KOPT-K1 (cell line): ENCODE results near the gene MCMBP.
"Not testable (repeated sequence)": the region's sequence is repeated elsewhere in the genome, so short reads cannot be mapped to it uniquely, and the experiment has no call there.

ENCODE experiments used
- H3K27ac ChIP-seq: fragments of 200-600 bp; sonication (generic); 2 replicates; pipeline ENCODE4 v1.5.1; 2016; ENCODE audit warnings: antibody characterized with exemption, mild to moderate bottlenecking, low read depth, low read length; ENCODE audit not compliant: poor library complexity, severe bottlenecking
- H3K36me3 ChIP-seq: fragments of 200-600 bp; sonication (generic); 2 replicates; pipeline ENCODE4 v1.5.1; 2017; ENCODE audit warnings: antibody characterized with exemption, mild to moderate bottlenecking, low read length, moderate library complexity; ENCODE audit not compliant: insufficient read depth
- H3K9me3 ChIP-seq: fragments of 200-600 bp; sonication (generic); 2 replicates; pipeline ENCODE4 v1.5.1; 2017; ENCODE audit warnings: antibody characterized with exemption, low read length, mild to moderate bottlenecking; ENCODE audit not compliant: insufficient read depth, poor library complexity, severe bottlenecking

Gene MCMBP

GRCh38 chr10:119801176-119801575 lies 71.5 kb downstream of the MCMBP start:
- Histone ChIP-seq H3K9me3 (no peaks in the 10 kb centered on the region), H3K27ac (no peak overlapping the region), H3K36me3 (peaks cover 19% of the 10 kb centered on the region; the same call in 1 of the 2 replicates)

GRCh38 chr10:119796039-119796438 lies 76.6 kb downstream of the MCMBP start:
- H3K9me3 ChIP-seq, result no peaks in the 10 kb centered on the region
- H3K36me3 ChIP-seq, result 0 out of 2 replicates have a peak, but pooled peaks cover 4% of the 10 kb centered on the region
- H3K27ac ChIP-seq, result no peak overlapping the region

DNA sequence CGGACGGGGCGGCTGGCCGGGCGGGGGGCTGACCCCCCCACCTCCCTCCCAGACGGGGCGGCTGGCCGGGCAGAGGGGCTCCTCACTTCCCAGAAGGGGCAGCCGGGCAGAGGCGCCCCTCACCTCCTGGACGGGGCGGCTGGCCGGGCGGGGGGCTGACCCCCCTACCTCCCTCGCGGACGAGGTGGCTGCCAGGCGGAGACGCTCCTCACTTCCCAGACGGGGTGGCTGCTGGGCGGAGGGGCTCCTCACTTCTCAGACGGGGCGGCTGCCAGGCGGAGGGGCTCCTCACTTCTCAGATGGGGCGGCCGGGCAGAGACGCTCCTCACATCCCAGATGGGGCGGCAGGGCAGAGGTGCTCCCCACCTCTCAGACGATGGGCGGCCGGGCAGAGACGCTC lies 77.5 kb downstream of the MCMBP start:
- H3K27ac ChIP-seq, H3K9me3 ChIP-seq, H3K36me3 ChIP-seq: not testable (repeated sequence)

- Histone ChIP-seq H3K36me3 (no peaks in the 10 kb centered on the region), H3K27ac (no peak overlapping the region), H3K9me3 (no peaks in the 10 kb centered on the region)
Observed at GRCh38 chr10:119786117-119786769, 86.4 kb downstream of the MCMBP start.

DNA sequence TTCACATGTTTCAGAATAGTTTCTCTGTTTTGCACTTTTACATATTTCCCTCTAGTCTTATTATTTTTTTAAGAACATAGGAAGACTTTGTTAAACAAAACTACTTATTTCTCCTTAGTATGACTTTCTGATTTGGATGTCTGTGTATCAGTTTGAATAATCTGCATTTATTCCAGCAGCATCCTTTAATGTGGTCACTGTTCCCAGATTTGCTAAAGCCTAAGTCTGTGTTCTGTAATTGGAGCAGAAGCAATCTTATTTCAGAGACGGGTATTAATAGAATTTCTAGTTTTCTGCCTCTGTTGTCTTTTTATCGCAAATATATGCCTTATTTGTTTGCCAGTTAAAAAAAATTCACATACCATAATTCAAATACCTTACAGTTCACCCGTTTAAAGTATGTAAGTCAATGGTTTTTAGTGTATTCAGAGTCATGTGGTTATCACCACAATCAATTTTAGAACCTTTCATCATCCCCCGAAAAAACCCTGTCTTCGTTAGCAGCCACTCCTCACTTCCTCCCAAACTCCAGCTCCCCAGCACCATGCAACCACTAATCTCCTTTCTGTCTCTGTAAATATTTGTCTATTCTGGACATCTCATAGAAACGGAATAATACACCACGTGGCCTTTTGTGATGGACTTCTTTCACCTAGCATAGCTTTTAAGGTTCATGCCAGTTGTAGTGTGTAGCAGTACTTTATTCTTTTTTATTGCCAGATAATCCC lies 88.1 kb downstream of the MCMBP start:
- Histone ChIP-seq H3K9me3 (no peaks in the 10 kb centered on the region), H3K36me3 (no peaks in the 10 kb centered on the region), H3K27ac (no peak overlapping the region)

DNA sequence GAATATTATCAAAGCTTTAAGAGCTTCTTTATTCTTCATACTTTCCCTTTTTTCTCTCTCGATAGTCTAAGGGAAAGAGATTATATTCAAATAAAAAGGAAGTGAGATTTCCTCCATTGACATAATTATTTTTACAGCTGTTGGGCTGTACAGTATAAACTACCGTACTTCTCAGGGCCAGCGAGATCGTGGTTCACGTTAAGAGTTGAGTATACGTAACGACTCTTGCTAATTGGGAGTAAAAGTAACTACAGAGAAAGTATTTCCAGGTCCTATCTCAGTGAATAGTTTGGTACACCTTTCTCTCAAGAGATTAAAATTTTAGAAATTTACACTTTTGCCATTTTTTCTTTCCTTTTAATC lies 89.0 kb downstream of the MCMBP start:
- Histone ChIP-seq H3K27ac (no peak overlapping the region), H3K36me3 (no peaks in the 10 kb centered on the region), H3K9me3 (no peaks in the 10 kb centered on the region)

GRCh38 chr10:119782981-119783664 lies 89.5 kb downstream of the MCMBP start:
- Histone ChIP-seq H3K9me3 (no peaks in the 10 kb centered on the region), H3K27ac (no peak overlapping the region), H3K36me3 (no peaks in the 10 kb centered on the region)

GRCh38 chr10:119781498-119781897 lies 91.1 kb downstream of the MCMBP start:
- Histone ChIP-seq H3K36me3 (no peaks in the 10 kb centered on the region), H3K27ac (no peak overlapping the region), H3K9me3 (no peaks in the 10 kb centered on the region)

DNA sequence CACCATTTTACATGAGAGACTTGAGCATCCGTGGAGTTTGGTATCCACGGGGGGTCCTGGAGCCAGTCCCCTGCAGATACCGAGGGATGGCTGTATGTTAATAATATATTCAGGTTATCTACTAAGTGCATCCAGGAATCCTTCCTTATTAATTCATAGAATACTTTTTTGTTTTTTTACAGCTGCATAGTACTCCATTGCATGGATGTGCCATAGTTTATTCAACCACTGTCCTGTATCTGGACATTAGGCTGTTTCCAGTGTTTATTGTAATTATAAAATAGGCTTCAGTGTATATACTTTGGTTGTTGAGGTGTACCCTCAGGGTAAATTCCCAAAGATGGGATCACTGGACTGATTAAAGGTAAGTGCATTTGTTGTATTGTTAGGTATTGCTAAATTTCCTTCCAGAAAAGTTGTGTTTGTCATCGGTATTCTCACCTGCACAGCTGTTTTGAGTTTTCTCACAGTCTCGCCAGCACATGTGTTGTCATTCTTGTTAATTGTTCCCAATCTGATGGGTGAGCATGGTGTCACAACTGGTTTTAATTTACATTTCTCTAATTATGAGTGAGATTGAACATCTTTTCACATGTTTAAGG lies 91.7 kb downstream of the MCMBP start:
- Histone ChIP-seq H3K27ac (no peak overlapping the region), H3K36me3 (no peaks in the 10 kb centered on the region), H3K9me3 (no peaks in the 10 kb centered on the region)
